GM12872 (cell line): ENCODE data around the gene PEX5.
A peak's percentile ranks its signal among the peaks of the same experiment; 100 is the strongest.

Experiments
- TF ChIP-seq, protein P1 (sequence below): IDR thresholded peaks from 3 replicates; pipeline ENCODE4 v1.5.1; 2011; ENCODE audit warnings: low read depth, mild to moderate bottlenecking, low read length, moderate library complexity; ENCODE audit not compliant: insufficient read depth

Gene PEX5

DNA sequence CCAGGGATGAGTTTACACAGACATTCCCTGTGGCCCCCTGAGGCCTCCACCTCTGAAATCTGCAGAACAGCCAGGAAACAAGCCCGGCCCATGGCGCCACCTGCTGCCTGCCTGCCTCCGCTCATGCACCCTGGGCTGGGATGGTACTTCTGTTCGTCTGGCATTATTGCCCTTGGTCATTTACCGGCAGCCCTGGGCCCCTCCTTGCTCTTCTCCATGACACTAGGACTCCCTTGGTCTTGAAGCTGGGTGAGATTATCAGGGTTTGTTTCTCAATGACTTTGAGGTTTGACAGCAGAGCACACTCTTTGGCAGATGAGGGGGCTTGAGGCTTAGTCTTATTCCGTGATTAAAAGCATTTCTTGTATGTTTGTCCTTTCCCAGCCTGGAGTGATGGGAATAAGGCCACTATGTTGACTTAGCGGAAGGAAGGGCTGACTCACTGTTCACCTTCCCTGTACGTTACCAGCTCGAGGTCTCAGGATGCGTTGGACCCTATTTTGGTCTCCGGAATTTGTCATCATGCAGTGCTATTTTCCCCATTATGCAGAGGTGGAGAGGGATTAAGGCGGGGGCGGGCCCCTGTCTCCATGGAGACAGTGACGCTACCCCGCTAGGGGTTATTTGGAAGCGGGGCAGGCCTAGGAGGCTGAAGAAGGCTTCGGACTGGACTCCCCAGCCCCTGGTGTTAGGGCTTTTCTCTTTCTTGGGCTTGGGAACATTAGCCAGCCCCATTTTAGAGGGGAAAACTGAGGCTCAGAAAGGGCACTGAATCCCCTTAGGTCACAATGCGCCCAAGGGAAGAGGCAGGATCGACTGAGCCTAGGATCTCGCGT is 706 bp upstream of the PEX5 start:
- TF ChIP-seq, protein P1, sequence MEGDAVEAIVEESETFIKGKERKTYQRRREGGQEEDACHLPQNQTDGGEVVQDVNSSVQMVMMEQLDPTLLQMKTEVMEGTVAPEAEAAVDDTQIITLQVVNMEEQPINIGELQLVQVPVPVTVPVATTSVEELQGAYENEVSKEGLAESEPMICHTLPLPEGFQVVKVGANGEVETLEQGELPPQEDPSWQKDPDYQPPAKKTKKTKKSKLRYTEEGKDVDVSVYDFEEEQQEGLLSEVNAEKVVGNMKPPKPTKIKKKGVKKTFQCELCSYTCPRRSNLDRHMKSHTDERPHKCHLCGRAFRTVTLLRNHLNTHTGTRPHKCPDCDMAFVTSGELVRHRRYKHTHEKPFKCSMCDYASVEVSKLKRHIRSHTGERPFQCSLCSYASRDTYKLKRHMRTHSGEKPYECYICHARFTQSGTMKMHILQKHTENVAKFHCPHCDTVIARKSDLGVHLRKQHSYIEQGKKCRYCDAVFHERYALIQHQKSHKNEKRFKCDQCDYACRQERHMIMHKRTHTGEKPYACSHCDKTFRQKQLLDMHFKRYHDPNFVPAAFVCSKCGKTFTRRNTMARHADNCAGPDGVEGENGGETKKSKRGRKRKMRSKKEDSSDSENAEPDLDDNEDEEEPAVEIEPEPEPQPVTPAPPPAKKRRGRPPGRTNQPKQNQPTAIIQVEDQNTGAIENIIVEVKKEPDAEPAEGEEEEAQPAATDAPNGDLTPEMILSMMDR: peak; percentile 71

DNA sequence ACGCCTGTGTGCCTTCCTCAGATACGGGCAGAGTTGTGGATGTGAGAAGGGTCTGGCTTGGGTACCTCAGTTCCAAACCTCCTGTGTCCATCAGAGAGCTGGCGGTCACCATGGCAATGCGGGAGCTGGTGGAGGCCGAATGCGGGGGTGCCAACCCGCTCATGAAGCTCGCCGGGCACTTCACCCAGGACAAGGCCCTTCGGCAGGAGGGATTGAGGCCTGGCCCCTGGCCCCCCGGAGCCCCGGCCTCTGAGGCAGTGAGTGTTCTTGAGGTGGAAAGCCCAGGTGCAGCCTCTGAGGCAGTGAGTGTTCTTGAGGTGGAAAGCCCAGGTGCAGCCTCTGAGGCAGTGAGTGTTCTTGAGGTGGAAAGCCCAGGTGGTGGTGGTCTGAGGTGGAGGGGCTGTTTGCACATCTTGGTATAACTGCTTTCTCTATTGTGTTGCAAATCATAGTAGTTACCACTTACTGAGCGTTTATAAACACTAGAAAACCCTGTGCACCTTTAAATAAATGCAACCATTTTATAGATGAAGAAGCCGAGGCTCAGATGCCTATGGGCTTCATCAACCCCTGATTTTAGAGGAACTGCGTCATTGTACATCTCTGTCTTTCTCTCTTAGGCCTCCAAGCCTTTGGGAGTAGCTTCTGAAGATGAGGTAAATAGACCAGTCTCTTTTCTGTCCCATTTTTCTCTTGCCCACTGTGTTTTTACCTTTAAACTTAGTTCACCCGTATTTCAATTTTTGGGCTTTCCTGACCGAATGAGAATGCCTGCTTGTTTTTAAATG is 976 bp downstream of the PEX5 start:
- TF ChIP-seq, protein P1: no peak

DNA sequence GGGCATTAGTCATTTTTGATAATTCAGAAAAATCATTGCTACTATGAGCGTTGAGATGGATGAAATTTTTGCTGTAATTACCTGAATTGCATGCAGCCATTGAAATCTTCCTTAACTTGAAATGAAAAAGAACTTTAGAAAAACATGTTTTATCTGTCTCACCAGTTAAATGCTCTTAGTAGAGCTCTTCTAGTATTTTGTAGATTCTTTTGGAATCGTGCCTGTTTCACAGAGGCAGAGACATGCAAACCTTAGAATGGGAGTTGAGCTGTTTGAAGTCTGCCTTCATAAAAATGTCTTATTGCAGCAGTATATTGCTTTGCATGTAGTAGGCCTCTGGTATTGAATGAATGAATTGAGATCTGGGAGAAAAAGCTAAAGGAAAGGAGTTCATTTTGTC is 4.2 kb downstream of the PEX5 start:
- TF ChIP-seq, protein P1: no peak

DNA sequence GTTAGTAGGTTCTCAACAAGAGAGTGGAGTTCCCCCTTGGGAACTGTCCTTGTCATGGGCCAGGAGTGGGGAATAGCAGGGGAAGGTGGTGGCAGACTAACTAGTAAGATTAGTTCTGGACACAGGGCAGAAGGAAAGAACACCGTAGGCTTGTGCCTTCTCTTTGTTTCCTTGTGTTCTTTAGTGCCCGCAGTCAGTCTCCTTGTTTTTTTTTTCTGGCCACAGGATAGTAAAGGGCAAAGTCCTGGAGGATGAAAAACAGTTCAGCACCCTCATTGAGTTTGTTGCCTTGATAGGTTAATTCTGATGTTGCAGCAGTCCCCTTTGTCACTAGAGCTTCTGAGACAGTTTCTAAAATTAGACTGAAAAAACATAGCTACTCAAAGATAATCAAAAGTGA is 8.4 kb downstream of the PEX5 start:
- TF ChIP-seq, protein P1: no peak

DNA sequence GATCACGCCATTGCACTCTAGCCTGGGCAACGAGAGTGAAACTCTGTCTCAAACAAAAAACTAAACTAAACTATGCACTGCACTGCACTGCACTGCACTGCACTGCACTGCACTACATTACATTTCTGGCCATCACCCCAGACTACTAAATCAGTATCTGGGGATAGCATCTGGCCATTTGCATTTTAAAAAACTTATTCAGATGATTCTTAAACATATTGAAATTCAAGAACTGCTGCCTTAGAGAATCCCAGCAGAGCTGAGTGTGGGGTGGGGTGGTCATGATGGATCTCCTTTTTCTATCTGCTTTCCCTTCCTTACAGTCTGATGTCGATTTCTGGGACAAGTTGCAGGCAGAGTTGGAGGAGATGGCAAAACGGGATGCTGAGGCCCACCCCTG is 13.6 kb downstream of the PEX5 start:
- TF ChIP-seq, protein P1: no peak

DNA sequence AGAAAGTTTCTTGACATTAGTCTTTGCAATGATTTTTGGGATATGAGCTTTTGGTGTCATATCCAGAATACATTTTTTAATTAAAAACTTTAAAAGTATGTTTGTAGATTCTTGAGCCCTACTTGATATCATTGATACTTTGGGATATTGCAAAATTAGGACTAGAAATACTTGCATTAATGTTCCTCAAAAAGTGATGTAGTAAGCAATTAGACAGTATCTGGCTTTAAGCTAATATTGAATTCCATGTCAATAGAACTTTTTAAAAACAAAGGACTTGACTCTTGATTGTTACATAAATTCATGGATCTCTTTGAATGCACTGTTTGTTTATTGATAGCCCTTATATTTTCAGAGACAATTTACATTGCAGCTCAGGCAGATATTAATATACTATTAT is 15.6 kb downstream of the PEX5 start:
- TF ChIP-seq, protein P1: no peak

DNA sequence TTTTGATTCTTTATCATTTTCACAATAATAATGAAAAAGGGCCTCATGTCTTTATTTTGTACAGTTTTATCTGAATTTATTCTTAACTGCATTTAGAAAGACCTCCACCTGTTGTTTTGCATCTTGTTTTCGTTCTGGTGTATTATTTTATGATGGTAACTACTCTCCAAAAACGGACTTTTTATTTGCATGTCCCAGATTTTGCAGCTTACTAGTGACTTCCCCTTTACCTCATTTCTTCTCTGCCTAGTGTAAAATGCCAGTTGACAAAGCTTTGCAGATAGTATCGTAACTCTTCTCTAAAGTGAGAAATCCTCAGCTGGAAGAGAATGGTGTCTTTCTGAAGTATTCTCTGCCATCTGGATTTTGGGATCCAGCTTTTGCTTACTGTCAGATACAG is 17.2 kb downstream of the PEX5 start:
- TF ChIP-seq, protein P1: no peak
